ENCODE measurements around the gene MAP1A. TPM values are rescaled to one million over a fixed set of nuclear protein-coding genes. Genes with fewer than 3 reads are reported as not detected.

MAP1A gene
- total RNA-seq, 5 donors from 2014 or later (not counting 1 experiment from before 2014, with no cell fraction given): 1.4 to 4.2 (median 2.3) TPM

- Histone ChIP-seq H3K9me3 (no peaks in the 10 kb centered on the region), H3K27ac (ENCODE audit: low read length) (peak overlapping the region; percentile 55), H3K4me1 (ENCODE audit: control insufficient read depth in 1 of 2, extremely low read depth in 1 of 2, insufficient read depth in 2 of 2, low read length in 2 of 2) (peaks cover 12 to 28% of the 10 kb centered on the region in 2 experiments), H3K27me3 (replicated peaks in 1 of 2; ENCODE audit: control insufficient read depth in 2 of 2, extremely low read depth in 1 of 2, insufficient read depth in 2 of 2, low read length in 1 of 2) (no peaks in the 10 kb centered on the region), H3K36me3 (ENCODE audit: control insufficient read depth in 2 of 2, extremely low read depth in 1 of 2, insufficient read depth in 1 of 2, low read length in 1 of 2) (no peaks in the 10 kb centered on the region), H3K4me3 (ENCODE audit: control insufficient read depth in 1 of 2, extremely low read depth in 1 of 2, low read length in 1 of 2) (peak overlapping the region in 1 of 2 donors; percentile 64)
- Mint-ChIP-seq H3K4me3 (peak overlapping the region; percentile 84 to 95 (median 94)), H3K27me3 (no peaks in the 10 kb centered on the region), H3K36me3 (no peaks in the 10 kb centered on the region), H3K9me3 (no peaks in the 10 kb centered on the region), H3K4me1 (peaks cover 35 to 48% (median 35%) of the 10 kb centered on the region in 3 donors), H3K27ac (peak overlapping the region; percentile 92 to 96)
- ChIA-PET POLR2A (interaction anchor here (0.5 to 1.3 kb wide), 4 partner anchors 15 to 1236 kb away, joined by 3 to 16 read pairs (median 6); partner anchors contain the start of genes TP53BP1 (in 2 of the 2), GANC (in 1 of the 2) and TMEM87A (in 1 of the 2)), CTCF (interaction anchor here in 1 of 2 donors (0.7 to 2.9 kb wide), 6 partner anchors 9 to 492 kb away, joined by 4 to 21 read pairs (median 6); partner anchors contain the start of gene TP53BP1)
- ATAC-seq (replicated peaks in 1 of 4) (no peak), DNase-seq (no peak)
- 91% methylated on average over 4 of the region's 8 CpGs for WGBS (ENCODE audit: insufficient coverage)
Measured at GRCh38 chr15:43509660-43510199, 7.7 kb upstream of the MAP1A start.

- H3K9me3 ChIP-seq: no peaks in the 10 kb centered on the region
- ChIA-PET POLR2A (interaction anchor here (0.5 to 1.3 kb wide), 10 partner anchors 9 to 1693 kb away, joined by 3 to 16 read pairs (median 4); partner anchors contain the start of genes TP53BP1 (in 2 of the 2), GANC (in 1 of the 2) and TMEM87A (in 1 of the 2)), CTCF (interaction anchor here in 1 of 2 donors (0.5 to 2.9 kb wide), 10 partner anchors 9 to 1068 kb away, joined by 3 to 21 read pairs (median 5); partner anchors contain the start of gene TP53BP1)
- H3K36me3 ChIP-seq (ENCODE audit: control insufficient read depth in 2 of 2, extremely low read depth in 1 of 2, insufficient read depth in 1 of 2, low read length in 1 of 2): no peaks in the 10 kb centered on the region
- Mint-ChIP-seq H3K4me3 (peak overlapping the region; percentile 84 to 95 (median 94)), H3K27ac (peak overlapping the region; percentile 92 to 96), H3K27me3 (peaks cover 0 to under 1% of the 10 kb centered on the region in 2 donors), H3K4me1 (peaks cover 35 to 50% (median 35%) of the 10 kb centered on the region in 3 donors), H3K9me3 (no peaks in the 10 kb centered on the region), H3K36me3 (no peaks in the 10 kb centered on the region)
- H3K27me3 ChIP-seq (replicated peaks in 1 of 2; ENCODE audit: control insufficient read depth in 2 of 2, extremely low read depth in 1 of 2, insufficient read depth in 2 of 2, low read length in 1 of 2): no peaks in the 10 kb centered on the region
- peak; percentile 90 to 95 (median 94) for ATAC-seq (replicated peaks in 1 of 4)
- under 1% methylated on average over 23 of the region's 41 CpGs for WGBS (ENCODE audit: insufficient coverage)
- H3K4me1 ChIP-seq (ENCODE audit: control insufficient read depth in 1 of 2, extremely low read depth in 1 of 2, insufficient read depth in 2 of 2, low read length in 2 of 2): peaks cover 12 to 28% of the 10 kb centered on the region in 2 experiments
- H3K4me3 ChIP-seq (ENCODE audit: control insufficient read depth in 1 of 2, extremely low read depth in 1 of 2, low read length in 1 of 2): peak overlapping the region; percentile 64 to 79
- peak overlapping the region; percentile 55 for H3K27ac ChIP-seq (ENCODE audit: low read length)
- DNase-seq: peak; percentile 87 to 97 (median 93)
Measured at GRCh38 chr15:43510200-43511011, 7.0 kb upstream of the MAP1A start.

- Mint-ChIP-seq H3K9me3 (no peaks in the 10 kb centered on the region), H3K27me3 (peaks cover under 1 to 6% of the 10 kb centered on the region in 2 donors), H3K27ac (peak overlapping the region; percentile 67 to 92), H3K4me1 (peaks cover 35 to 53% (median 35%) of the 10 kb centered on the region in 3 donors), H3K4me3 (peak overlapping the region; percentile 84 to 95 (median 94)), H3K36me3 (no peaks in the 10 kb centered on the region)
- CTCF ChIA-PET: interaction anchor here in 1 of 2 donors (0.5 to 2.9 kb wide), 9 partner anchors 10 to 1067 kb away, joined by 3 to 21 read pairs (median 5); partner anchors contain the start of gene TP53BP1
- Histone ChIP-seq H3K27me3 (replicated peaks in 1 of 2; ENCODE audit: control insufficient read depth in 2 of 2, extremely low read depth in 1 of 2, insufficient read depth in 2 of 2, low read length in 1 of 2) (peaks cover 0 to 2% of the 10 kb centered on the region in 2 experiments), H3K27ac (ENCODE audit: low read length) (peak overlapping the region; percentile 25), H3K4me3 (ENCODE audit: control insufficient read depth in 1 of 2, extremely low read depth in 1 of 2, low read length in 1 of 2) (peak overlapping the region; percentile 51 to 64), H3K9me3 (no peaks in the 10 kb centered on the region), H3K36me3 (ENCODE audit: control insufficient read depth in 2 of 2, extremely low read depth in 1 of 2, insufficient read depth in 1 of 2, low read length in 1 of 2) (no peaks in the 10 kb centered on the region), H3K4me1 (ENCODE audit: control insufficient read depth in 1 of 2, extremely low read depth in 1 of 2, insufficient read depth in 2 of 2, low read length in 2 of 2) (peaks cover 12 to 28% of the 10 kb centered on the region in 2 experiments)
- ATAC-seq (replicated peaks in 1 of 4): peak in 1 of 4 experiments; percentile 20
- WGBS (ENCODE audit: insufficient coverage): 8% methylated on average over 36 of the region's 39 CpGs
- peak in 6 of 35 experiments; percentile 7 to 43 (median 22) for DNase-seq
- POLR2A ChIA-PET: interaction anchor here (0.6 to 1.3 kb wide), 10 partner anchors 10 to 1692 kb away, joined by 3 to 16 read pairs (median 4); partner anchors contain the start of genes TP53BP1 (in 2 of the 2), GANC (in 1 of the 2) and TMEM87A (in 1 of the 2)
Measured at GRCh38 chr15:43511012-43511885, 6.2 kb upstream of the MAP1A start.

- Histone ChIP-seq H3K4me1 (ENCODE audit: control insufficient read depth in 1 of 2, extremely low read depth in 1 of 2, insufficient read depth in 2 of 2, low read length in 2 of 2) (peaks cover 12 to 43% of the 10 kb centered on the region in 2 experiments), H3K9me3 (no peaks in the 10 kb centered on the region), H3K4me3 (ENCODE audit: control insufficient read depth in 1 of 2, extremely low read depth in 1 of 2, low read length in 1 of 2) (no peak overlapping the region), H3K36me3 (ENCODE audit: control insufficient read depth in 2 of 2, extremely low read depth in 1 of 2, insufficient read depth in 1 of 2, low read length in 1 of 2) (no peaks in the 10 kb centered on the region), H3K27me3 (replicated peaks in 1 of 2; ENCODE audit: control insufficient read depth in 2 of 2, extremely low read depth in 1 of 2, insufficient read depth in 2 of 2, low read length in 1 of 2) (peaks cover 0 to 22% of the 10 kb centered on the region in 2 experiments), H3K27ac (ENCODE audit: low read length) (no peak overlapping the region)
- CTCF ChIA-PET: interaction anchor here (0.6 to 2.3 kb wide), 8 partner anchors 13 to 140 kb away, joined by 3 to 16 read pairs (median 4); partner anchors contain the start of gene TP53BP1 (in 1 of the 2)
- Mint-ChIP-seq H3K27me3 (peaks cover 16 to 20% of the 10 kb centered on the region in 2 donors), H3K27ac (peak overlapping the region in 1 of 2 donors; percentile 71), H3K9me3 (no peaks in the 10 kb centered on the region), H3K4me1 (peaks cover 45 to 67% (median 51%) of the 10 kb centered on the region in 3 donors), H3K4me3 (no peak overlapping the region), H3K36me3 (no peaks in the 10 kb centered on the region)
- POLR2A ChIA-PET: no interaction called here
- no peak for DNase-seq
- no CpG with 5 or more reads among the region's 1 CpG for WGBS (ENCODE audit: insufficient coverage)
- no peak for ATAC-seq (replicated peaks in 1 of 4)
Measured at GRCh38 chr15:43513550-43513949, 3.9 kb upstream of the MAP1A start.

- peaks cover 0 to 29% of the 10 kb centered on the region in 2 experiments for H3K27me3 ChIP-seq (replicated peaks in 1 of 2; ENCODE audit: control insufficient read depth in 2 of 2, extremely low read depth in 1 of 2, insufficient read depth in 2 of 2, low read length in 1 of 2)
- ChIA-PET POLR2A (interaction anchor here in 1 of 2 donors (0.7 to 1.0 kb wide), 2 partner anchors 24 to 1295 kb away, joined by 3 read pairs; no protein-coding TSS in a partner anchor), CTCF (interaction anchor here (0.5 to 2.3 kb wide), 12 partner anchors 14 to 141 kb away, joined by 3 to 16 read pairs (median 4); partner anchors contain the start of gene TP53BP1 (in 1 of the 2))
- no peaks in the 10 kb centered on the region for H3K9me3 Mint-ChIP-seq
- ATAC-seq (replicated peaks in 1 of 4) (no peak), DNase-seq (peak in 2 of 35 experiments; percentile 20 to 55)
- H3K36me3 ChIP-seq (ENCODE audit: control insufficient read depth in 2 of 2, extremely low read depth in 1 of 2, insufficient read depth in 1 of 2, low read length in 1 of 2): no peaks in the 10 kb centered on the region
- WGBS (ENCODE audit: insufficient coverage): no CpG with 5 or more reads among the region's 4 CpGs
- peaks cover 12 to 41% of the 10 kb centered on the region in 2 experiments for H3K4me1 ChIP-seq (ENCODE audit: control insufficient read depth in 1 of 2, extremely low read depth in 1 of 2, insufficient read depth in 2 of 2, low read length in 2 of 2)
- H3K36me3 Mint-ChIP-seq: no peaks in the 10 kb centered on the region
- peaks cover 45 to 68% (median 58%) of the 10 kb centered on the region in 3 donors for H3K4me1 Mint-ChIP-seq
- H3K27ac Mint-ChIP-seq: peak overlapping the region in 1 of 2 donors; percentile 71
- no peaks in the 10 kb centered on the region for H3K9me3 ChIP-seq
- no peak overlapping the region for H3K27ac ChIP-seq (ENCODE audit: low read length)
- H3K4me3 ChIP-seq (ENCODE audit: control insufficient read depth in 1 of 2, extremely low read depth in 1 of 2, low read length in 1 of 2): no peak overlapping the region
- no peak overlapping the region for H3K4me3 Mint-ChIP-seq
- H3K27me3 Mint-ChIP-seq: peaks cover 19 to 26% of the 10 kb centered on the region in 2 donors
Measured at GRCh38 chr15:43514241-43515057, 3.0 kb upstream of the MAP1A start.
